ENCODE measurements around the gene SMIM5.

Gene SMIM5

GRCh38 chr17:75642182-75642783 lies 9.0 kb downstream of the SMIM5 start:
- DNase-seq = no peak

GRCh38 chr17:75642784-75643642 lies 9.8 kb downstream of the SMIM5 start:
- DNase-seq = no peak

GRCh38 chr17:75643643-75644017 lies 10.4 kb downstream of the SMIM5 start:
- no peak for DNase-seq

- DNase-seq = no peak
Measured at GRCh38 chr17:75645501-75645888, 12.3 kb downstream of the SMIM5 start.

GRCh38 chr17:75645889-75646637 lies 12.8 kb downstream of the SMIM5 start:
- DNase-seq = peak; percentile 31

GRCh38 chr17:75646638-75646992 lies 13.4 kb downstream of the SMIM5 start:
- DNase-seq = no peak

GRCh38 chr17:75647061-75647460 lies 13.8 kb downstream of the SMIM5 start:
- DNase-seq = no peak

GRCh38 chr17:75647921-75648320 lies 14.7 kb downstream of the SMIM5 start:
- no peak for DNase-seq

GRCh38 chr17:75649687-75650086 lies 16.5 kb downstream of the SMIM5 start:
- no peak for DNase-seq

- no peak for DNase-seq
Measured at GRCh38 chr17:75650874-75651273, 17.6 kb downstream of the SMIM5 start.

GRCh38 chr17:75652341-75652740 lies 19.1 kb downstream of the SMIM5 start:
- DNase-seq = no peak

- no peak for DNase-seq
Measured at GRCh38 chr17:75652934-75653549, 19.8 kb downstream of the SMIM5 start.

GRCh38 chr17:75654176-75654575 lies 20.9 kb downstream of the SMIM5 start:
- no peak for DNase-seq

GRCh38 chr17:75658237-75658636 lies 25.0 kb downstream of the SMIM5 start:
- no peak for DNase-seq

- no peak for DNase-seq
Measured at GRCh38 chr17:75661531-75661930, 28.3 kb downstream of the SMIM5 start.

- DNase-seq = no peak
Measured at GRCh38 chr17:75662511-75662910, 29.3 kb downstream of the SMIM5 start.

GRCh38 chr17:75664099-75664549 lies 30.9 kb downstream of the SMIM5 start:
- DNase-seq = peak; percentile 48

GRCh38 chr17:75665981-75666380 lies 32.7 kb downstream of the SMIM5 start:
- no peak for DNase-seq

GRCh38 chr17:75666959-75667790 lies 33.9 kb downstream of the SMIM5 start, which contains the start of the genes RECQL5 and SAP30BP:
TSS of gene RECQL5 (minus strand) at chr17:75667154. CDS start at chr17:75666557, 597 bp downstream.
TSS of gene SAP30BP (plus strand) at chr17:75667338. CDS start at chr17:75667373, 35 bp downstream.
- peak; percentile 96 for DNase-seq

GRCh38 chr17:75667825-75668224 lies 34.6 kb downstream of the SMIM5 start:
- DNase-seq = no peak

GRCh38 chr17:75668489-75668888 lies 35.3 kb downstream of the SMIM5 start:
- no peak for DNase-seq

- DNase-seq = no peak
Measured at GRCh38 chr17:75670868-75671267, 37.6 kb downstream of the SMIM5 start.

Data from CD4-positive, alpha-beta T cell treated with Interleukin-15 for 1 hour (primary cell).